ENCODE results near the gene FOXN1. TPM values are rescaled to one million over a fixed set of nuclear protein-coding genes. Genes with fewer than 3 reads are reported as not detected.

Gene FOXN1
- total and polyA plus RNA-seq, 2 of the 4 experiments (the other 2 are of a cell fraction): not detected

GRCh38 chr17:28533091-28533807 lies 27.1 kb downstream of the FOXN1 start:
- no peak overlapping the region for H3K4ac ChIP-seq (ENCODE audit: low read depth, low read length)
- TF ChIP-seq FOS (IDR thresholded peaks at IDR 0.05; ENCODE audit: low read depth, low read length) (no peak), MAFK (IDR thresholded peaks at IDR 0.05; ENCODE audit: low read depth, low read length) (no peak), MXI1 (IDR thresholded peaks at IDR 0.05; ENCODE audit: borderline replicate concordance, low read depth, low read length) (no peak), BHLHE40 (IDR thresholded peaks at IDR 0.05; ENCODE audit: low read depth, low read length) (no peak), CEBPB (IDR thresholded peaks at IDR 0.05; ENCODE audit: low read depth, low read length) (no peak), RCOR1 (IDR thresholded peaks at IDR 0.05; ENCODE audit: insufficient replicate concordance, low read length) (no peak), RAD21 (IDR thresholded peaks at IDR 0.05; ENCODE audit: low read length) (no peak), RFX5 (IDR thresholded peaks at IDR 0.05; ENCODE audit: low read depth, low read length) (no peak), CHD1 (IDR thresholded peaks at IDR 0.05; ENCODE audit: low read depth, low read length) (no peak), MAZ (IDR thresholded peaks at IDR 0.05; ENCODE audit: borderline replicate concordance, low read depth, low read length) (no peak)
- TF ChIP-seq, protein P1, sequence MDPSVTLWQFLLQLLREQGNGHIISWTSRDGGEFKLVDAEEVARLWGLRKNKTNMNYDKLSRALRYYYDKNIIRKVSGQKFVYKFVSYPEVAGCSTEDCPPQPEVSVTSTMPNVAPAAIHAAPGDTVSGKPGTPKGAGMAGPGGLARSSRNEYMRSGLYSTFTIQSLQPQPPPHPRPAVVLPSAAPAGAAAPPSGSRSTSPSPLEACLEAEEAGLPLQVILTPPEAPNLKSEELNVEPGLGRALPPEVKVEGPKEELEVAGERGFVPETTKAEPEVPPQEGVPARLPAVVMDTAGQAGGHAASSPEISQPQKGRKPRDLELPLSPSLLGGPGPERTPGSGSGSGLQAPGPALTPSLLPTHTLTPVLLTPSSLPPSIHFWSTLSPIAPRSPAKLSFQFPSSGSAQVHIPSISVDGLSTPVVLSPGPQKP (IDR thresholded peaks at IDR 0.05; ENCODE audit: borderline replicate concordance, low read depth, low read length): no peak
- no peak overlapping the region for H3K27ac ChIP-seq (ENCODE audit: insufficient read depth, low read length)
- dilution Hi-C loops (cut with HindIII; ENCODE audit: low sequenced_read_pairs, unreplicated experiment) (no loop called here), in situ Hi-C loops (cut with MboI; ENCODE audit: low sequenced_read_pairs) (no loop called here), intact Hi-C loops (cut with micrococcal nuclease) (no loop called here)
- H3K9ac ChIP-seq (ENCODE audit: low read depth, low read length): no peak overlapping the region
- H3K4me3 ChIP-seq (ENCODE audit: insufficient read depth, low read depth, low read length): no peak overlapping the region
- H2AFZ ChIP-seq (replicated peaks; ENCODE audit: low read length, poor library complexity): no peak overlapping the region
- no peaks in the 10 kb centered on the region for H4K20me1 ChIP-seq (ENCODE audit: insufficient read depth, low read length)
- ChIA-PET CTCF (interaction anchor here (1.5 kb wide), 1 partner anchor 38 kb away, joined by 4 read pairs; no protein-coding TSS in a partner anchor), POLR2A (ENCODE audit: unreplicated experiment) (no interaction called here)
- peaks cover 35% of the 10 kb centered on the region for H3K27me3 ChIP-seq (ENCODE audit: control insufficient read depth, insufficient read depth, low read length)
- WGBS, 2 experiments (ENCODE audit: extremely low coverage in 2 of 2, insufficient read length in 1 of 2): 57 to 100% methylated on average over 1 to 4 of the region's 16 CpGs
- no peak overlapping the region for H3K14ac ChIP-seq (replicated peaks; ENCODE audit: low read depth, low read length)
- no peak overlapping the region for H3K18ac ChIP-seq (ENCODE audit: low read depth, low read length)
- no peaks in the 10 kb centered on the region for H3K36me3 ChIP-seq (ENCODE audit: control insufficient read depth, insufficient read depth, low read length)
- H2BK15ac ChIP-seq (ENCODE audit: low read depth, low read length): no peak overlapping the region
- H4K5ac ChIP-seq (ENCODE audit: low read depth, low read length): no peak overlapping the region
- no peak overlapping the region for H2AK9ac ChIP-seq (replicated peaks; ENCODE audit: low read depth, low read length, poor library complexity)
- H4K91ac ChIP-seq (ENCODE audit: insufficient read depth, low read depth, low read length): no peak overlapping the region
- H2AK5ac ChIP-seq (ENCODE audit: low read depth, low read length): no peak overlapping the region
- no peak overlapping the region for H4K8ac ChIP-seq (ENCODE audit: low read depth in 2 of 2, low read length in 2 of 2)
- H3K4me1 ChIP-seq (ENCODE audit: control insufficient read depth, insufficient read depth, low read length): peaks cover 13% of the 10 kb centered on the region
- H3K9me3 ChIP-seq (ENCODE audit: control insufficient read depth, insufficient read depth, low read length): no peaks in the 10 kb centered on the region
- BruUV-seq (replicated peaks): no TSS peak
- H3K56ac ChIP-seq (ENCODE audit: extremely low read depth, insufficient read depth, low read length): no peak overlapping the region
- DNase-seq (no peak), ATAC-seq (ENCODE audit: low read depth) (peak; percentile 16)
- H3K79me1 ChIP-seq (ENCODE audit: low read depth in 1 of 2, low read length in 2 of 2): no peaks in the 10 kb centered on the region
- no peak overlapping the region for H3K23ac ChIP-seq (ENCODE audit: low read depth, low read length)
- no peak overlapping the region for H3K4me2 ChIP-seq (ENCODE audit: low read depth, low read length)
- no peak overlapping the region for H2BK5ac ChIP-seq (ENCODE audit: low read depth, low read length, poor library complexity, severe bottlenecking)
- no peak overlapping the region for H2BK120ac ChIP-seq (ENCODE audit: low read depth, low read length)
- H3K9me1 ChIP-seq (ENCODE audit: insufficient read depth, low read length): peaks cover 7% of the 10 kb centered on the region
- H2BK20ac ChIP-seq (ENCODE audit: low read depth, low read length): no peak overlapping the region
